Measurements from ENCODE around the gene KCNQ1OT1. TPM values are rescaled to one million over a fixed set of nuclear protein-coding genes. Genes with fewer than 3 reads are reported as not detected.

KCNQ1OT1 gene
- total RNA-seq, 1 donor from 2014 or later = 10.3 TPM

GRCh38 chr11:2582351-2582945 lies 117.3 kb downstream of the KCNQ1OT1 start:
- no peak for DNase-seq

- no peak for DNase-seq
These were observed 117.9 kb downstream of the KCNQ1OT1 start for GRCh38 chr11:2581931-2582350.

- DNase-seq = no peak
These were observed 118.5 kb downstream of the KCNQ1OT1 start for GRCh38 chr11:2581151-2581930.

DNA sequence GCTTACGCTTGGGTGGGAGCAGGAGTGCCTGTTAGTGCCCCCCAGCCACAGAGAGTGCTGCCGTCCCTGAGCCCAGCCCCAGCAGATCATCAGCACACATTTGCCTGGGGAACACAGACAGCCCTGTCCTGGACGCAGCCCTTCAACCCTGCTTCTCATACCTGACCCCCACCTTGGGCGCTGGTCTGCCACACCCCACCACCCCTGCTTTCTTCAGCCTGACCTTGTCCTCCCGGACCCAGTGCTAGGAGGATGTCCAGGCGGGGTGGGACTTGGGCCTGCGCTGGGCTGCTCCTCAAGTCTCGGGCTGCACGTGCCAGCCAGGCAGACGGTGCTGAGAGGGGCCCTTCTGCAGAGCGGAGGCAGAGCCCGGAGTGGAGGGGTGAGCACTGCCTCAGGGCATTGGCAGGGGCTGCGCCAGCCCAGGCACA lies 119.2 kb downstream of the KCNQ1OT1 start:
- no peak for DNase-seq

DNA sequence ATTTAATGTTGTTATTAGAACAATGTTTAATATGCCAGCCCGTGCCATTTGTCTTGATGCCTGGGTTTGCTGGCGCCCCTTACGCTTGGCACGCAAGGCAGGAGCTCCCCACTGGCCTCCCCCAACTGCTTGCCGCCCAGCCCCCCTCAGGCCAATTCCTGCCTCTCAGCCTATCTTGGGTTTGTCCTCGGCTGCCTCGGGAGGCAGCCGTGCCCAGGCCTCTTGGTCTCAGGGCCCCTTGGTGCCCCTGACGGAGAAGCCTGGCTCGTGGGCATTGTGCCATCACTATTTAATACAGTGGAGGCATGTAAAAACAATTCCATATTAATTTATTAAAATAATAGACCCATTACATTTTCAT lies 119.8 kb downstream of the KCNQ1OT1 start:
- no peak for DNase-seq

GRCh38 chr11:2579315-2580060 lies 120.3 kb downstream of the KCNQ1OT1 start:
- DNase-seq = peak; percentile 35

- DNase-seq = no peak
These were observed 120.9 kb downstream of the KCNQ1OT1 start for GRCh38 chr11:2578929-2579270.

- no peak for DNase-seq
These were observed 121.5 kb downstream of the KCNQ1OT1 start for GRCh38 chr11:2577991-2578928.

- no peak for DNase-seq
These were observed 122.5 kb downstream of the KCNQ1OT1 start for GRCh38 chr11:2577031-2577990.

DNA sequence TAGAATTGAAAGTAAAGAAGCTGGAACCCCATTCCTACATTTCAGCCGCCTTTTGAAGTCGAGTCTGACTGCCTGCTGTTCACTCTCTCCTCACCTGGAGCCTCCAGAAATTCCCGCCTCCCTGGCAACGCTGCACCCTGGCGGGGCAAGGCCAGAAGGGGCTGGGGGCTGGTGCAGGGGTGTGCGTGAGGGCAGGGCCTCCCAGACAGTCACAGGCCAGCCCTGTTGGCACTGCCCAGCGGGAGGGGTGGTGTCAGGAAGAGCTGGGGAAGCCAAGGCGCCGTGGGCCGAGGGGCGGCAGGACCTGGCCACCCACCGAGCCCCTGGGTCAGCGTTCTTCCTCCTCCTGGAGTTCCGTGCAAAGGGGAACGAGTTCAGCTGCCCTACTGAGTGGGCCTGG lies 123.2 kb downstream of the KCNQ1OT1 start:
- no peak for DNase-seq

GRCh38 chr11:2576111-2576510 lies 123.7 kb downstream of the KCNQ1OT1 start:
- DNase-seq = no peak

- DNase-seq = no peak
These were observed 124.2 kb downstream of the KCNQ1OT1 start for GRCh38 chr11:2575591-2576051.

DNA sequence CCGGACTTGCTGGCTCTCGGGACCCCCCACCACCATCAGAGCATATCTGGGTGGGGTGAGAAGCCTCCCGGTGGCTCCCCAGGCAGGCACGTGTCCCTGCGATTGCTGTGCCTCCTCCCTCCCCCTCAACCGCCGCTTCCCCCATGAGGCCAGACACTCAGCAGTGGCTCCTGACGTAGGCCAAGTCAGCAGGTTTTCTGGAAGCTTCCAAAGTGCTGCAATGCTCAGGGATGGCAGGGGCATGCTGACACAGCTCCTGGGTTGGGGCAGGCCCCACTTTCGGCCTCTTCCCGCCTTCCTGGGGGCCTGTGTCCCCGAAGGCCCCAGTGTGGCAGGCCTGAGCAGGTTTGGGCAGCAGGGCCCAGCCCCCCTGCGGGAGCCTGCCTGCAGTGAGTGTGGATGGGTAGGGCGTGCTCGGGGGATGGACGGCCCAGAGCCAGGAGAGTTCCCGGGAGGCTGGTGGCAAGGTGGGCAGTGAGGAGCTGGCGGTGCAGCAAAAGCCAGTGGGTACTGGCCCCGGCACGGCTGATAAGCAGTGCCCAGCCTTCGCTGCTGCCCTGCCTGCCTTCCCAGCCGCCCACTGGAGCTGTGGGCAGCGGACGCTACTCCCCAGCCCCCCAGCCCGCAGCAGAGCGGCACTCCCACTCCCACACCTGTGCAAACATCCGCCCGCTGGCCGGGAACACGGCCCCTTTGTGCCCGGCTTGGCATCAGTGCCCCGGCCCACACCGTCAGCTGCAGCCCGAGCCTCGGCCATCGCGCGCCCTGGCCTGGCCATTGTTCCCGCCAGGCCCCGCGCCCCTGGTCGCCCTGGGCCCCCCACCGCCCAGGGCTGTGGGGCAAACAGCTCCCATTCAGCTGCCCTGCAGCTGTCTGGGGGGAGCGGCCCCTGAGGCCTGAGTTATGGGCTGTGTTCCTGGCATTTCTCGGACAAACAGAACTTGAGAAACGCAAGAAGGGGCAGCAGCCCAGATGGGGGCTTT lies 125.0 kb downstream of the KCNQ1OT1 start:
- peak; percentile 66 for DNase-seq

- DNase-seq = no peak
These were observed 125.7 kb downstream of the KCNQ1OT1 start for GRCh38 chr11:2574043-2574552.

GRCh38 chr11:2573240-2574042 lies 126.4 kb downstream of the KCNQ1OT1 start:
- DNase-seq = no peak

GRCh38 chr11:2572491-2573239 lies 127.1 kb downstream of the KCNQ1OT1 start:
- no peak for DNase-seq

- no peak for DNase-seq
These were observed 128.1 kb downstream of the KCNQ1OT1 start for GRCh38 chr11:2571598-2572281.

All from tongue (tissue), 2 donors.